B cell (primary cell): ENCODE results near the gene ARHGAP15. TPM values are rescaled to one million over a fixed set of nuclear protein-coding genes. Genes with fewer than 3 reads are reported as not detected.

Experiments used
- ATAC-seq: fragments of 200-7000 bp; cut with Tn5 transposase; one replicate; pipeline ENCODE4 v1.10.0; 2021; ENCODE audit warnings: low read depth, mild to moderate bottlenecking, moderate number of reproducible peaks, moderate library complexity
- CTCF ChIA-PET: fragments of 350-600 bp; sonication (Branson Sonifier 250); formaldehyde crosslinking; loops from one replicate; lab custom pipeline; 2021; ENCODE audit warnings: antibody characterized with exemption, inconsistent platforms; lab: Charles Lee
- POLR2A ChIA-PET: fragments of 350-600 bp; sonication (Branson Sonifier 250); formaldehyde crosslinking; loops from one replicate; lab custom pipeline; 2021; ENCODE audit warnings: antibody characterized with exemption; lab: Charles Lee
- DNase-seq: peaks from one replicate; pipeline ENCODE4 v3.0.0; 2013
- H2AFZ ChIP-seq: 2 replicates; pipeline ENCODE4 v1.6.1; 2012; ENCODE audit warnings: mild to moderate bottlenecking, low read depth, low read length; ENCODE audit not compliant: insufficient read depth, poor library complexity, severe bottlenecking
- H3K27ac ChIP-seq, 2 donors: 1 replicate in 1 of 2; 2 replicates in 1 of 2; pipeline ENCODE4 v1.5.1; 2012 to 2013; ENCODE audit warnings: low read length in 2 of 2, mild to moderate bottlenecking in 2 of 2, moderate library complexity in 1 of 2
- H3K27me3 ChIP-seq, 4 experiments: fragments of 200-600 bp in 1 of 4; sonication (generic) in 1 of 4; replicated peaks in 1 of 4; 1 replicate in 2 of 4; 2 replicates in 2 of 4; pipeline versions ENCODE4 v1.6.1 to v1.7.0; 2013 to 2016; ENCODE audit warnings: low read length in 3 of 4, mild to moderate bottlenecking in 2 of 4, mixed read lengths in 1 of 4, moderate library complexity in 1 of 4; ENCODE audit not compliant: insufficient read depth in 4 of 4, control insufficient read depth in 3 of 4; ENCODE audit errors: control extremely low read depth in 1 of 4
- H3K36me3 ChIP-seq, 2 experiments: replicated peaks in 1 of 2; 1 replicate in 1 of 2; 2 replicates in 1 of 2; pipeline versions ENCODE4 v1.6.1 to v1.7.1; 2013; ENCODE audit warnings: low read length in 1 of 2; ENCODE audit not compliant: insufficient read depth in 2 of 2, control insufficient read depth in 1 of 2; ENCODE audit errors: control extremely low read depth in 1 of 2, extremely low read depth in 1 of 2
- H3K4me1 ChIP-seq, 2 donors: fragments of 200-600 bp in 1 of 2; sonication (generic) in 1 of 2; 1 replicate in 1 of 2; 2 replicates in 1 of 2; pipeline versions ENCODE4 v1.5.1 to v1.6.1; 2013 to 2017; ENCODE audit warnings: low read length in 2 of 2; ENCODE audit not compliant: control insufficient read depth in 2 of 2, insufficient read depth in 2 of 2
- H3K4me2 ChIP-seq: replicated peaks from 2 replicates; pipeline ENCODE3; 2012; ENCODE audit warnings: mild to moderate bottlenecking, low read depth, low read length; ENCODE audit not compliant: poor library complexity, severe bottlenecking
- H3K4me3 ChIP-seq, 5 experiments: fragments of 200-600 bp in 1 of 5; sonication (generic) in 1 of 5; 1 replicate in 3 of 5; 2 replicates in 2 of 5; pipeline versions ENCODE4 v1.5.1 to v1.7.0; 2011 to 2016; ENCODE audit warnings: low read length in 4 of 5, mild to moderate bottlenecking in 4 of 5, low read depth in 2 of 5, control low read depth in 1 of 5, moderate library complexity in 1 of 5; ENCODE audit not compliant: insufficient read depth in 1 of 5; ENCODE audit errors: control extremely low read depth in 1 of 5, extremely low read depth in 1 of 5
- H3K79me2 ChIP-seq: fragments of 200-600 bp; sonication (generic); one replicate; pipeline ENCODE4 v1.6.0; 2016; ENCODE audit warnings: low read length; ENCODE audit not compliant: control insufficient read depth, insufficient read depth
- H3K9ac ChIP-seq: fragments of 200-600 bp; sonication (generic); 2 replicates; pipeline ENCODE4 v1.6.1; 2017; ENCODE audit warnings: mild to moderate bottlenecking, low read length, moderate library complexity
- H3K9me3 ChIP-seq, 3 donors: one replicate each; pipeline versions ENCODE4 v1.6.1 to v1.7.1; 2013; ENCODE audit warnings: low read length in 2 of 3; ENCODE audit not compliant: control insufficient read depth in 2 of 3, insufficient read depth in 1 of 3; ENCODE audit errors: control extremely low read depth in 1 of 3
- H4K20me1 ChIP-seq: 2 replicates; pipeline ENCODE4 v1.6.0; 2012; ENCODE audit warnings: mild to moderate bottlenecking, low read length; ENCODE audit not compliant: insufficient read depth, control insufficient read depth, poor library complexity, severe bottlenecking
- H3K27ac Mint-ChIP-seq: one replicate; pipeline ENCODE4 v1.8.0; 2021; ENCODE audit warnings: mixed read lengths
- H3K27me3 Mint-ChIP-seq: one replicate; pipeline ENCODE4 v1.8.0; 2021; ENCODE audit warnings: mixed read lengths
- H3K4me1 Mint-ChIP-seq: one replicate; pipeline ENCODE4 v1.8.0; 2021; ENCODE audit warnings: mixed read lengths
- H3K4me3 Mint-ChIP-seq: one replicate; pipeline ENCODE4 v1.8.0; 2021; ENCODE audit warnings: mixed read lengths
- H3K9me3 Mint-ChIP-seq: one replicate; pipeline ENCODE4 v1.8.0; 2022; ENCODE audit warnings: mixed read lengths; ENCODE audit not compliant: insufficient read depth
- EZH2 ChIP-seq: IDR thresholded peaks from 2 replicates; pipeline ENCODE4 v1.6.1; 2012; ENCODE audit warnings: borderline replicate concordance, low read depth, mild to moderate bottlenecking, moderate library complexity, low read length; ENCODE audit not compliant: insufficient read depth, poor library complexity, severe bottlenecking
- WGBS: methylation state at CpG from one replicate; pipeline ENCODE4 v1.1.5; 2013; ENCODE audit warnings: missing lambda C conversion rate; ENCODE audit not compliant: insufficient coverage; 5-methylcytosine and 5-hydroxymethylcytosine counted together
- intact Hi-C: fragments of 100-400 bp; cut with micrococcal nuclease; formaldehyde crosslinking; loops from one replicate; pipeline ENCODE4 v1.10.0; 2022
- polyA plus RNA-seq: library from polyadenylated mRNA; depleted of rRNA; stranded (reverse); fragments of >200 nt; gene quantifications from 2 replicates; pipeline ENCODE4 v1.2.3, GENCODE V29; 2012
- total RNA-seq, 2 donors: library from RNA; stranded (reverse); fragments of 120-200 nt in 1 of 2; gene quantifications; 1 replicate in 1 of 2; 2 replicates in 1 of 2; pipeline versions ENCODE4 v1.2.3 to v1.2.4, GENCODE V29; 2013 to 2022
- TF ChIP-seq, protein P1 (sequence below): fragments of 200-600 bp; IDR thresholded peaks from one replicate; pipeline ENCODE4 v1.8.0; 2022; ENCODE audit warnings: antibody characterized with exemption, mild to moderate bottlenecking

The ARHGAP15 gene
- total and polyA plus RNA-seq, 2 donors (not counting 1 experiment from before 2014, with no cell fraction given): 58.6 to 187 TPM

DNA sequence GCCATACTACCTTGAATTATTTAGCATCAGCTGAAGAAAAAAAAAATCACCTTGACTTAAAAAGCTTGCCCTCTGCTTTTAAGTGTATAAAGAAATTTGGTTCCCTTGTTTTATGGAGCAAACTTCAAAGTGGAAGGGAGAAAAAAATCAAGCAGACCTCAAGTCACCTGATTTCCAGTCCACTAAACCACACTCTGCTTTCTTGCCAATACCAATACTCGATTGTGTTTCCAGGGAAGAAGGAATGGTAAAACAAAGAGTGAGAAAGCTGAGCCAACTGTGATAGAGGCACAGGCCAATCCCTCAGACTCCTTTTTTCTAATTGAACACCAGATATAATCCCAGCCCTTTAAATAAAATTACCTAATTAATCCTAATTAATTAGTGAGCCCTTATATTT is 587.3 kb downstream of the ARHGAP15 start:
- H3K9me3 ChIP-seq: peaks cover 0 to 5% (median 5%) of the 10 kb centered on the region in 3 donors
- H3K79me2 ChIP-seq: no peaks in the 10 kb centered on the region
- intact Hi-C loops: no loop called here
- H3K27me3 ChIP-seq: no peaks in the 10 kb centered on the region
- no peak for DNase-seq
- TF ChIP-seq, protein P1, sequence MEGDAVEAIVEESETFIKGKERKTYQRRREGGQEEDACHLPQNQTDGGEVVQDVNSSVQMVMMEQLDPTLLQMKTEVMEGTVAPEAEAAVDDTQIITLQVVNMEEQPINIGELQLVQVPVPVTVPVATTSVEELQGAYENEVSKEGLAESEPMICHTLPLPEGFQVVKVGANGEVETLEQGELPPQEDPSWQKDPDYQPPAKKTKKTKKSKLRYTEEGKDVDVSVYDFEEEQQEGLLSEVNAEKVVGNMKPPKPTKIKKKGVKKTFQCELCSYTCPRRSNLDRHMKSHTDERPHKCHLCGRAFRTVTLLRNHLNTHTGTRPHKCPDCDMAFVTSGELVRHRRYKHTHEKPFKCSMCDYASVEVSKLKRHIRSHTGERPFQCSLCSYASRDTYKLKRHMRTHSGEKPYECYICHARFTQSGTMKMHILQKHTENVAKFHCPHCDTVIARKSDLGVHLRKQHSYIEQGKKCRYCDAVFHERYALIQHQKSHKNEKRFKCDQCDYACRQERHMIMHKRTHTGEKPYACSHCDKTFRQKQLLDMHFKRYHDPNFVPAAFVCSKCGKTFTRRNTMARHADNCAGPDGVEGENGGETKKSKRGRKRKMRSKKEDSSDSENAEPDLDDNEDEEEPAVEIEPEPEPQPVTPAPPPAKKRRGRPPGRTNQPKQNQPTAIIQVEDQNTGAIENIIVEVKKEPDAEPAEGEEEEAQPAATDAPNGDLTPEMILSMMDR: no peak
- TF ChIP-seq EZH2: no peak
- Mint-ChIP-seq H3K4me3 (no peak overlapping the region), H3K4me1 (peaks cover 3% of the 10 kb centered on the region), H3K9me3 (peaks cover 7% of the 10 kb centered on the region), H3K27ac (no peak overlapping the region), H3K27me3 (no peaks in the 10 kb centered on the region)
- CTCF ChIA-PET: no interaction called here
- no peak overlapping the region for H3K4me2 ChIP-seq
- peaks cover 4% of the 10 kb centered on the region for H4K20me1 ChIP-seq
- no peak for ATAC-seq
- H3K4me3 ChIP-seq: no peak overlapping the region
- no peaks in the 10 kb centered on the region for H3K4me1 ChIP-seq
- H3K9ac ChIP-seq: no peak overlapping the region
- H3K36me3 ChIP-seq: peaks cover 7 to 59% of the 10 kb centered on the region in 2 experiments
- POLR2A ChIA-PET: no interaction called here
- H3K27ac ChIP-seq: no peak overlapping the region
- no peak overlapping the region for H2AFZ ChIP-seq
- no CpG with 5 or more reads among the region's 1 CpG for WGBS

DNA sequence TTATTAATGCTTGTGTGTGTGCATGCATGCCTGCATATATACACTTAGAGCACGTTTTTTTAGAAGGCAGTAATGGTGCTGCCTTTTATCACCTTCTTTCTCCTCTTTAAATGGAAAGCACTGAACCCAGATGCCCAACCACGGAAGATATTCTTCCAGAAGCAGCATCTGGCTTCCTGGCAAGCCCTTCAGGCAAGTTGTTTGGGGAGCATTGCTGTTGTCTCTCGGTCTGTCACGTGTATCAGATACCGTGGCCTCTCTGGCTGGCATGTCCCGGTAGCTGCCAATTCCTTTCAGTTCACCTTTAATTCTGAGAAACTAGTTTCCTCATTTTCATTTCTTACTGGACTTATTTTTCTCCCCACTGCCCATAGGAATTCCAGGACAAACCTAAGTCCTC is 587.8 kb downstream of the ARHGAP15 start:
- H3K4me2 ChIP-seq: no peak overlapping the region
- H3K27ac ChIP-seq: no peak overlapping the region
- no peak overlapping the region for H3K4me3 ChIP-seq
- H3K9me3 Mint-ChIP-seq: peaks cover 3% of the 10 kb centered on the region
- ChIA-PET CTCF (no interaction called here), POLR2A (no interaction called here)
- no peaks in the 10 kb centered on the region for H3K27me3 Mint-ChIP-seq
- peaks cover 3% of the 10 kb centered on the region for H3K4me1 Mint-ChIP-seq
- H3K4me1 ChIP-seq: no peaks in the 10 kb centered on the region
- H3K36me3 ChIP-seq: peaks cover 7 to 54% of the 10 kb centered on the region in 2 experiments
- H3K9me3 ChIP-seq: peaks cover 0 to 5% (median 5%) of the 10 kb centered on the region in 3 donors
- no peaks in the 10 kb centered on the region for H3K27me3 ChIP-seq
- H3K27ac Mint-ChIP-seq: no peak overlapping the region
- TF ChIP-seq, protein P1: no peak
- TF ChIP-seq EZH2: no peak
- H3K9ac ChIP-seq: no peak overlapping the region
- no peak overlapping the region for H2AFZ ChIP-seq
- no peak for ATAC-seq
- DNase-seq: no peak
- 96% methylated on average over 4 of the region's 6 CpGs for WGBS
- H4K20me1 ChIP-seq: peaks cover 4% of the 10 kb centered on the region
- intact Hi-C loops: no loop called here
- no peak overlapping the region for H3K4me3 Mint-ChIP-seq
- no peaks in the 10 kb centered on the region for H3K79me2 ChIP-seq
